ENCODE data around the gene RINT1.
A peak's percentile ranks its signal among the peaks of the same experiment; 100 is the strongest.
"Not testable (repeated sequence)": the region's sequence is repeated elsewhere in the genome, so short reads cannot be mapped to it uniquely, and the experiment has no call there.

RINT1 gene

GRCh38 chr7:105532709-105533460 lies 884 bp downstream of the RINT1 start:
- no peak for DNase-seq (ENCODE audit: low spot score)

GRCh38 chr7:105538339-105538738 lies 6.3 kb downstream of the RINT1 start:
- no peak for DNase-seq (ENCODE audit: low spot score)

GRCh38 chr7:105559926-105560325 lies 27.9 kb downstream of the RINT1 start:
- no peak for DNase-seq (ENCODE audit: low spot score)

GRCh38 chr7:105565190-105565589 lies 33.2 kb downstream of the RINT1 start:
- DNase-seq (ENCODE audit: low spot score) = no peak

- no peak for DNase-seq (ENCODE audit: low spot score)
These were observed 35.0 kb downstream of the RINT1 start for GRCh38 chr7:105567024-105567423.

GRCh38 chr7:105567821-105568220 lies 35.8 kb downstream of the RINT1 start:
- no peak for DNase-seq (ENCODE audit: low spot score)

- no peak for DNase-seq (ENCODE audit: low spot score)
These were observed 39.9 kb downstream of the RINT1 start for GRCh38 chr7:105571891-105572290.

GRCh38 chr7:105577251-105577650 lies 45.2 kb downstream of the RINT1 start:
- DNase-seq (ENCODE audit: low spot score) = no peak

GRCh38 chr7:105578496-105578895 lies 46.5 kb downstream of the RINT1 start:
- no peak for DNase-seq (ENCODE audit: low spot score)

- DNase-seq (ENCODE audit: low spot score) = no peak
These were observed 48.2 kb downstream of the RINT1 start for GRCh38 chr7:105580022-105580740.

GRCh38 chr7:105581066-105581811 lies 49.2 kb downstream of the RINT1 start, which contains the start of gene EFCAB10:
TSS of gene EFCAB10 (minus strand) at chr7:105581493. CDS start at chr7:105581463, 30 bp downstream.
- peak; percentile 72 for DNase-seq (ENCODE audit: low spot score)

GRCh38 chr7:105583061-105583460 lies 51.1 kb downstream of the RINT1 start:
- no peak for DNase-seq (ENCODE audit: low spot score)

- DNase-seq (ENCODE audit: low spot score) = no peak
These were observed 52.2 kb downstream of the RINT1 start for GRCh38 chr7:105584165-105584564.

GRCh38 chr7:105585850-105586500 lies 54.0 kb downstream of the RINT1 start:
- no peak for DNase-seq (ENCODE audit: low spot score)

GRCh38 chr7:105587909-105588635 lies 56.1 kb downstream of the RINT1 start:
- DNase-seq (ENCODE audit: low spot score) = no peak

- DNase-seq (ENCODE audit: low spot score) = peak; percentile 70
These were observed 57.5 kb downstream of the RINT1 start for GRCh38 chr7:105589356-105590077.

- DNase-seq (ENCODE audit: low spot score) = no peak
These were observed 58.8 kb downstream of the RINT1 start for GRCh38 chr7:105590793-105591192.

GRCh38 chr7:105591522-105591921 lies 59.5 kb downstream of the RINT1 start:
- no peak for DNase-seq (ENCODE audit: low spot score)

- DNase-seq (ENCODE audit: low spot score) = no peak
These were observed 62.0 kb downstream of the RINT1 start for GRCh38 chr7:105594034-105594433.

GRCh38 chr7:105596866-105597265 lies 64.9 kb downstream of the RINT1 start:
- no peak for DNase-seq (ENCODE audit: low spot score)

- not testable (repeated sequence) for DNase-seq (ENCODE audit: low spot score)
These were observed 67.1 kb downstream of the RINT1 start for GRCh38 chr7:105599080-105599479.
